Activated CD4-positive, alpha-beta memory T cell treated with anti-CD3 and anti-CD28 coated beads, Interleukin-2, amount 10 ng/mL, durations not matched to agents 7 days and 5 days (primary cell): Measurements from ENCODE around the gene TTC33. TPM values are rescaled to one million over a fixed set of nuclear protein-coding genes. Genes with fewer than 3 reads are reported as not detected.
A peak's percentile ranks its signal among the peaks of the same experiment; 100 is the strongest.

ENCODE experiments used
- CTCF ChIA-PET: fragments of 350-600 bp; sonication (Branson Sonifier 250); formaldehyde crosslinking; loops from one replicate; lab custom pipeline; 2021; ENCODE audit warnings: antibody characterized with exemption, inconsistent platforms; lab: Charles Lee
- POLR2A ChIA-PET: fragments of 350-600 bp; sonication (Branson Sonifier 250); formaldehyde crosslinking; loops from one replicate; lab custom pipeline; 2021; ENCODE audit warnings: antibody characterized with exemption; lab: Charles Lee
- DNase-seq: peaks from one replicate; pipeline ENCODE4 v3.0.0-alpha.2; 2020
- H3K27ac Mint-ChIP-seq: one replicate; pipeline ENCODE4 v1.8.0; 2021; ENCODE audit warnings: mild to moderate bottlenecking, mixed read lengths
- H3K27me3 Mint-ChIP-seq: one replicate; pipeline ENCODE4 v1.8.0; 2021; ENCODE audit warnings: mixed read lengths
- H3K36me3 Mint-ChIP-seq: one replicate; pipeline ENCODE4 v1.8.0; 2021; ENCODE audit warnings: low read depth, mixed read lengths
- H3K4me1 Mint-ChIP-seq: one replicate; pipeline ENCODE4 v1.8.0; 2021; ENCODE audit warnings: mixed read lengths
- H3K4me3 Mint-ChIP-seq: one replicate; pipeline ENCODE4 v1.8.0; 2021; ENCODE audit warnings: mild to moderate bottlenecking, mixed read lengths
- H3K9me3 Mint-ChIP-seq: one replicate; pipeline ENCODE4 v1.8.0; 2021; ENCODE audit warnings: mixed read lengths
- total RNA-seq, 2 experiments: library from RNA; stranded (reverse); gene quantifications; one replicate each; pipeline ENCODE4 v1.2.3, GENCODE V29; 2021

Gene TTC33
- total RNA-seq, 2 experiments from 2014 or later: 19.6 to 19.9 TPM

DNA sequence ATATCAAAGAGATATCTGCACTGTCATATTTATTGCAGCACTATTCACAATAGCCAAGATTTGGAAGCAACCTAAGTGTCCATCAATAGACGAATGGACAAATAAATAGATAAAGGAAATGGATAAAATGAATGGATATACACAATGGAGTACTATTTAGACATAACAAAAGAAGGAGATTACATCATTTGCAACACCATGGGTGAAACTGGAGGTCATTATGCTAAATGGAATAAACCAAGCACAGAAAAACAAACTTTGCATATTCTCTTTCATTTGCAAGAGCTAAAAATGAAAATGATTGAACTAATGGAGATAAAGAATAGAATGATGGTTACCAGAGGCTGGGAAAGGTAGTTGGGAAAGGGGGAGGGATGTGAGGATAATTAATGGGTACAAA is 231.1 kb downstream of the TTC33 start:
- ChIA-PET CTCF (no interaction called here), POLR2A (no interaction called here)
- Mint-ChIP-seq H3K27me3 (peaks cover 1% of the 10 kb centered on the region), H3K4me1 (peaks cover 7% of the 10 kb centered on the region), H3K4me3 (no peak overlapping the region), H3K27ac (no peak overlapping the region), H3K36me3 (peaks cover 9% of the 10 kb centered on the region), H3K9me3 (no peaks in the 10 kb centered on the region)
- DNase-seq: no peak

DNA sequence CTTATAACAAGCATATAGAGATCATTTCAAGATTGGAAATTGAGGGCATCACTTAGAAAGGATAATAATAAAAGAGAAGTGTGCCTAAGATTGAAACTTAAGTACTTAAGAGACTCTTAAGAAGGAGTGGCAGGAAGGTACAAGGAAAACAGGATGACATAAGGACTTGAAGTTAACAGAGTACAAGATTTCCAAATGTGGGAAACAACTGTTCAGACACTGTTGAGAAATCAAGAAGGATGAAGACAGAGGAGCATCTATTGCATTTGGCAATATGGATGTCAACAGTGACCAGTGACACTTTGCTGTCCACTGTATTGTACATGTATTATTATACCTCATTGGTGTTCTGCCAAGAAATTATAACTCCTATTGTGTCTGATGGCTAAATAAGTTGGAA is 233.8 kb downstream of the TTC33 start:
- H3K4me3 Mint-ChIP-seq: no peak overlapping the region
- peaks cover 1% of the 10 kb centered on the region for H3K27me3 Mint-ChIP-seq
- H3K36me3 Mint-ChIP-seq: peaks cover 20% of the 10 kb centered on the region
- CTCF ChIA-PET: no interaction called here
- peaks cover 12% of the 10 kb centered on the region for H3K4me1 Mint-ChIP-seq
- no peak overlapping the region for H3K27ac Mint-ChIP-seq
- peaks cover 7% of the 10 kb centered on the region for H3K9me3 Mint-ChIP-seq
- no peak for DNase-seq
- POLR2A ChIA-PET: no interaction called here

DNA sequence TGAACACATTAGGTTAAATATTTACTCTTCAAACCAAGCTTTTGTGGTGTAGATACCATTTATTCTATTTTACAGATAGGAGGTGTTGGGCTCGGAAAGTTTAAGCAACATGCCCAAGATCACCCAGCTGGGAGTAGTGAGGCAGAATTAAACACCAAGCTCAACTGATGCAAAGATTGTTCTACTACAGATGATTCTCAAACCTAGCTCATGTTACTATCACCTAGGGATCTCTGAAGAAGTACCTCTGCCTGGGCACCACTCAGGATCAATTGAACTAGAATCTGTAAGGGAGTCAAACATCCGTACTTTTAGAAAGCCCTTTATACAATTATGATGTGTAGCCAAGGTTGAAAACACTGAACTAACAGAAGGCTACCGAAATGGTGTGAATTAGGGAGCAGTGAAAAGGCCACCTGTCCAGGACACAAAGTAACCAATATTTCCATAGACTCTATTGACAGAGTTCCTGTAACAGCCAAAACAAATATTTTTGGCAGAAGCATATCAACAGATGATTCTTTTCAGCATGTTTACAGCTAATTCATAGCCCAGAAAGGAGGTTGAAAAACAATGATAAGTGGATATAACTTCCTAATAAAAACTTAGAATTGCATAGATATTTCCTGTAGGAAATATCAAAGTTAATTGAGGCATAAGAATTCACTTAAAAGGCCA is 234.5 kb downstream of the TTC33 start:
- ChIA-PET CTCF (no interaction called here), POLR2A (no interaction called here)
- Mint-ChIP-seq H3K27ac (no peak overlapping the region), H3K36me3 (peaks cover 24% of the 10 kb centered on the region), H3K27me3 (peaks cover 1% of the 10 kb centered on the region), H3K4me3 (no peak overlapping the region), H3K4me1 (peaks cover 14% of the 10 kb centered on the region), H3K9me3 (peaks cover 9% of the 10 kb centered on the region)
- no peak for DNase-seq

DNA sequence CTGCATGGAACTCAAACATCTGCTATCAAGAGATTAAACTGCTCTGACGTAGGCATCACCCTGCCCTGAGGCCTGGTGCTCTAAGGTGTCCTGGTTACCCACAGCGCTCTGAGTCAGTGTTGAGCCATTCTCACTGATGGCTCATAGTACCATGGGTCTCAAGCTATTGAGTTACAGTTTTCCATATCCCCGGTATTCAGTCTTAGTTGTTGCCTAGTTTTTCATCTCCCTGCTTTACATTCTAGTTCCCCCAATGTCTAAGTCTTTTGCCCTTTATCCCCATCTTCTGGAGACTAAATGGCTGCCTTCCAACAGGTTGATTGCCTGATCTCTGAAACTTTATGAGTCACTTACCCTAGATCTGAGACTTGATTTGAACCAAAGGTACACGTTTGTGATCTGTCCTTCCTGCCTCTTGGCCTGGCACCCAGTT is 237.3 kb downstream of the TTC33 start:
- H3K4me3 Mint-ChIP-seq: no peak overlapping the region
- ChIA-PET POLR2A (no interaction called here), CTCF (interaction anchor here (1.2 kb wide), 1 partner anchor 166 kb away, joined by 4 read pairs; no protein-coding TSS in a partner anchor)
- peaks cover 10% of the 10 kb centered on the region for H3K9me3 Mint-ChIP-seq
- H3K4me1 Mint-ChIP-seq: peaks cover 36% of the 10 kb centered on the region
- DNase-seq: no peak
- peaks cover 29% of the 10 kb centered on the region for H3K36me3 Mint-ChIP-seq
- no peak overlapping the region for H3K27ac Mint-ChIP-seq
- no peaks in the 10 kb centered on the region for H3K27me3 Mint-ChIP-seq

DNA sequence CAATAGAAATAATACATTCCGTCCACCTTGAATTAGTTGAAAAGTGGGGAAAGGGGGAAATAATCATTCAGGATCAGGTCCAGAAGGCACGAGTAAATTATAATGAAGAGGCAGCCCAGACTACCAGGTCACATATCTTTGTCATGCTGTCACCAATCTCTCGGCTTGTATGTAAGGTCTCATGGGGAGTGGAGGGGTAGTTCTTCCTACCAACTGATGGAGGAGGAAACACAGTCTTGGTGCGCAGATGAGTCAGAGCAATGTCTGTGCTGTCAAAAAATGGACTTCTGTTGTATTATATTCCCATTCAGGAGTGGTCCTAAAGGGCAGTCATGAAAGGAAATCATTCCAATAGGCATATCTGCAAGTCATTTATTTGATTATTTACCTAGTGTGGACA is 240.3 kb downstream of the TTC33 start:
- ChIA-PET CTCF (no interaction called here), POLR2A (interaction anchor here (0.6 kb wide), 1 partner anchor 134 kb away, joined by 3 read pairs; no protein-coding TSS in a partner anchor)
- no peaks in the 10 kb centered on the region for H3K27me3 Mint-ChIP-seq
- peaks cover 10% of the 10 kb centered on the region for H3K9me3 Mint-ChIP-seq
- no peak for DNase-seq
- no peak overlapping the region for H3K4me3 Mint-ChIP-seq
- peaks cover 29% of the 10 kb centered on the region for H3K36me3 Mint-ChIP-seq
- H3K4me1 Mint-ChIP-seq: peaks cover 32% of the 10 kb centered on the region
- no peak overlapping the region for H3K27ac Mint-ChIP-seq

DNA sequence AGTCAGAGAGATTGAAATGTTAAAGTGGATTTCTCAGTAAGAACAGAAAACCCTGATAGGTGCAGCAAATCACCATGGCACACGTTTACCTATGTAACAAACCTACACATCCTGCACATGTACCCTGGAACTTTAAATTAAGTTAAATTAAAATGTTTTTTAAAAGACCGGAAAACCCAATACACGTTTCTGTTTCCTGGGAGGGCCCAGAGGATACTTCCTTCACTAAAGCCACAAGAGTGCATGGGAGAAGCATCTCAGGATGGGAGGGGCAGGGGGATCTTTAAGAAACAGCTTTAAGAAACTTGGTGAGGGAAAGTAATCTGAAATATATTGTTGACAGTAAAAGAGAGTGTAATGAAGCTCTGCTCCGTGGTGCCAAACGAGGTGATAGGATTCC is 240.8 kb downstream of the TTC33 start:
- peaks cover 10% of the 10 kb centered on the region for H3K9me3 Mint-ChIP-seq
- no peak for DNase-seq
- ChIA-PET CTCF (no interaction called here), POLR2A (no interaction called here)
- peaks cover 32% of the 10 kb centered on the region for H3K4me1 Mint-ChIP-seq
- H3K27me3 Mint-ChIP-seq: no peaks in the 10 kb centered on the region
- peaks cover 29% of the 10 kb centered on the region for H3K36me3 Mint-ChIP-seq
- peak overlapping the region; percentile 31 for H3K27ac Mint-ChIP-seq
- no peak overlapping the region for H3K4me3 Mint-ChIP-seq

DNA sequence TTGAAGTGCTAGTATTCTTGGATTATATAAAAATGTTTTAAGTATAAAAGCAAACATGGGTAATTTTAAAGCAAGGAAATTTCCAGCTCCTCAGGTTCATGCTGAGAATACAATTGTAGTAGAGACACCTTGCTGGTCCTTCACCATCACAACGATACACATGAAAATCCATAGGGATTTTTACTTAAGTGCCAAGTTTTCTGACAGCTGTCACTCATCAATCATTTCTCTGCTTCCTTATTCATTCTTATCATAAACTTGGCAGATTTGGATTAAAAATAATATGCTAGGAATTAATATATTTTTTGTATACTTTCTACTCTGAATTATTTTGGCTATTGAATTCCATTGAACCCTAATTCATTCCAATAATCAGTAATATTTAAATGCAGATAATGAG is 244.0 kb downstream of the TTC33 start:
- ChIA-PET POLR2A (no interaction called here), CTCF (no interaction called here)

DNA sequence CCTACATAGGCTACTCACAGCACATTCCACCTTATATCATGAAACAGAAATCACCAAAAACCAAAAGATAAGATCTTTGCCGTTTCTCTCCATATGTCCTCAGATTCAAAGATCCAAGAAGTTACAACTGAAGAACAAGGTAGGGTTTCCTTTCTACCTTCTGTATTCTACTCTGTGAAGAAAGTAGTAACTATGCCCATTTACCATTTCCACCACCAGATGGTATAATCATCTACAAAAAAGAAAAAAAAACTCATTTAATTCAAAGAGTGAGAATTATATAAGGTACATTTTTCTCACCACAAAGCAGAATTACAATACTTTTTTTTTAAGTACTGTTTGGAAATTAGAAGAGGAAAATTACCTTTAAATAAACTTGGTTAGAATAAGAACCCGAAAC is 248.7 kb downstream of the TTC33 start:
- Mint-ChIP-seq H3K4me3 (no peak overlapping the region), H3K36me3 (peaks cover 3% of the 10 kb centered on the region), H3K4me1 (peaks cover 6% of the 10 kb centered on the region), H3K27ac (no peak overlapping the region), H3K27me3 (no peaks in the 10 kb centered on the region), H3K9me3 (no peaks in the 10 kb centered on the region)
- POLR2A ChIA-PET: no interaction called here
- CTCF ChIA-PET: interaction anchor here (0.8 kb wide), 1 partner anchor 177 kb away, joined by 3 read pairs; no protein-coding TSS in a partner anchor
- no peak for DNase-seq

More for the DNA sequence above, 244.0 kb downstream of the TTC33 start:
- peaks cover 26% of the 10 kb centered on the region for H3K4me1 Mint-ChIP-seq
- peaks cover 2% of the 10 kb centered on the region for H3K9me3 Mint-ChIP-seq
- H3K27ac Mint-ChIP-seq: no peak overlapping the region
- H3K36me3 Mint-ChIP-seq: peaks cover 16% of the 10 kb centered on the region
- no peak for DNase-seq
- H3K4me3 Mint-ChIP-seq: no peak overlapping the region
- H3K27me3 Mint-ChIP-seq: no peaks in the 10 kb centered on the region

DNA sequence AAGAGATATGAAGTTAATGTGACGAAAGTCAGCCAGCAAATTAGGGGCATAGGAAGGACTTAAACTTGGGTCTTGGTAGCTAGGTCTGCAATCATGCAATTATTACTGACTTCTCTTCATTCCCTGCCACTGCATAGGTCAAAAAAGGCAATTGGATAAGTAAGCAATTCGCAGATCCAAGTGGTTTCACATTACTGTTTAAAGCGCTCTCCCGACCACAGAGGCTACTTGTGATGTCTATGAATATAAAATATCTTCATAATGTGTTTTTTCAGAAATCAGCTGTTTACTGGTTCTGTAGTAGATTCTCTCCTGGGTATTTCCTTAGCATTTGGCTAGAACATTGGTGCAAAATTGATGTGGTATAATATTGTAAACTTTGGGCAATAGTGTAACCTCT is 250.7 kb downstream of the TTC33 start:
- no peaks in the 10 kb centered on the region for H3K27me3 Mint-ChIP-seq
- DNase-seq: no peak
- POLR2A ChIA-PET: no interaction called here
- CTCF ChIA-PET: interaction anchor here (1.0 kb wide), 1 partner anchor 556 kb away, joined by 3 read pairs; no protein-coding TSS in a partner anchor
- peaks cover 6% of the 10 kb centered on the region for H3K4me1 Mint-ChIP-seq
- H3K4me3 Mint-ChIP-seq: no peak overlapping the region
- no peaks in the 10 kb centered on the region for H3K36me3 Mint-ChIP-seq
- H3K9me3 Mint-ChIP-seq: no peaks in the 10 kb centered on the region
- no peak overlapping the region for H3K27ac Mint-ChIP-seq

DNA sequence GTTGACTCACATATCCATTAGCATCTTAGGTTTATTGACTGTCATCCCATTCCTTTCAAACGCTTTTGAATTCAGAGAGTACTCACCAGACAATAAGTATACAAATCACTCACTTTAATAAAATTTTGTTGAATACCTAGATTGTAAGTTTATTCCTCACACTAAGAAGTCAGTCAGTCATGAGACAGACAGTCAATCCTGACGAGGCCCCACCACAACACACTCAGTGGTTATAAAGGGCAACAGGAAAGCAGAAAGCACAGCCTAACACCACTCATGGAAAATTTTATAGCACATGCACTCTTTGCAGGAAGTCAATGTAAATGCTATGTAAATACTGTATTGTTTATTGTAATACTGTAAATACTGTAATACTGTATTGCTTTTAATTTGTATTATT is 252.3 kb downstream of the TTC33 start:
- Mint-ChIP-seq H3K4me1 (peaks cover 6% of the 10 kb centered on the region), H3K36me3 (no peaks in the 10 kb centered on the region), H3K4me3 (no peak overlapping the region), H3K27ac (no peak overlapping the region), H3K27me3 (no peaks in the 10 kb centered on the region), H3K9me3 (no peaks in the 10 kb centered on the region)
- POLR2A ChIA-PET: no interaction called here
- DNase-seq: no peak
- CTCF ChIA-PET: no interaction called here

DNA sequence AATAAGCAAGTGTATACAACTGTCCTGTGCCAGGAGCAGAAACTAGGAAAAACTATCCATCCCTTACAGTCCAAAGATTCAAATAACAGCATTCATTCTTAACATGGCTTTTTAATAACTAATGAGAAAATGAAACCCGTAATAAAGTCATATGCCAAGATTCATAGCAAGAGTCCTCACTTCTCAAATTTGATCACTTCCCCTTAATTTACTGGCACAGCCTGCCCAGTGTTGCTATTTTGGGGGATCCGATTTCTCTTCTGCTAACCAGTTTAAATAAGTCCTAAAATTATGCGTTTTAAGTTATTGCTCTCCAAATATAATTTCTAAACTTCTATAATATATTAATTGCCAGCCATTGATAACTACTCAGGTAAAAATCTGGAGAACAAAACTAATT is 253.0 kb downstream of the TTC33 start:
- no peak overlapping the region for H3K27ac Mint-ChIP-seq
- CTCF ChIA-PET: no interaction called here
- no peak overlapping the region for H3K4me3 Mint-ChIP-seq
- no peak for DNase-seq
- no peaks in the 10 kb centered on the region for H3K9me3 Mint-ChIP-seq
- H3K4me1 Mint-ChIP-seq: peaks cover 6% of the 10 kb centered on the region
- POLR2A ChIA-PET: no interaction called here
- no peaks in the 10 kb centered on the region for H3K36me3 Mint-ChIP-seq
- H3K27me3 Mint-ChIP-seq: no peaks in the 10 kb centered on the region

DNA sequence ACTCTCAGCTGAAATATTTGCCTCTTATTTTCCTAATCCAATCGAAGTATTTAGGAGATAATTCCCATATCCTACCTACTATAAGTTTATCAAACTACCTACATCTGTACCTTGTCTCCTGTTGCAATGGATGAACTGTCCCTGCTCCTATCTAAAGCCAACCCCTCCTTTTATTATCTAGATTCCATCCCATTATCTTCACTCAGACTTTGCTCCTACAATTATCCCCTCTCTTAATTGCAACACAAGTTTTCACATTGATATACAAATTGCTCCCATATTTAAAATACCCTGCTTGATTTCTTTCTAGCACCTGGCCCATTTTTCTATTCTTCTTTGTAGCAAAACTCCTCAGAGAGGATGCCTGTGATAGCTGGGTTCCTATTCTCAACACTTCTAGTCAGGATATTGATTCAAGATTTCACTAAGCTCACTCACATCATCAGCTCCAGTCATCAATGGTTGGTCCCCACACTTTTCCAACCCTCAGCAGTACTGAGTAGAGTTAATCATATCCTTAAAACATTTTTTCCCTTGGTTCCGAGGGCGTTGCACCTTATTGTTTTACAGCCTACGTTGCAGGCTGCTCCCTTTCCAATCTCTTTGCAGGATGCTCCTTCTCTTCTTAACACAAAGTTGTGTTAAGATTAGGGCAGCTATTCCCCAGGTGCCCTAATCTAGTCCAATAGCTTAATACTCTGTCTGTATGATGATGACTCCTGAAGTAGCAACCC is 253.9 kb downstream of the TTC33 start:
- CTCF ChIA-PET: no interaction called here
- no peak for DNase-seq
- POLR2A ChIA-PET: interaction anchor here (0.8 kb wide), 1 partner anchor 10 kb away, joined by 3 read pairs; no protein-coding TSS in a partner anchor
- no peaks in the 10 kb centered on the region for H3K27me3 Mint-ChIP-seq
- no peaks in the 10 kb centered on the region for H3K36me3 Mint-ChIP-seq
- no peaks in the 10 kb centered on the region for H3K9me3 Mint-ChIP-seq
- no peak overlapping the region for H3K27ac Mint-ChIP-seq
- H3K4me1 Mint-ChIP-seq: peaks cover 4% of the 10 kb centered on the region
- H3K4me3 Mint-ChIP-seq: no peak overlapping the region

DNA sequence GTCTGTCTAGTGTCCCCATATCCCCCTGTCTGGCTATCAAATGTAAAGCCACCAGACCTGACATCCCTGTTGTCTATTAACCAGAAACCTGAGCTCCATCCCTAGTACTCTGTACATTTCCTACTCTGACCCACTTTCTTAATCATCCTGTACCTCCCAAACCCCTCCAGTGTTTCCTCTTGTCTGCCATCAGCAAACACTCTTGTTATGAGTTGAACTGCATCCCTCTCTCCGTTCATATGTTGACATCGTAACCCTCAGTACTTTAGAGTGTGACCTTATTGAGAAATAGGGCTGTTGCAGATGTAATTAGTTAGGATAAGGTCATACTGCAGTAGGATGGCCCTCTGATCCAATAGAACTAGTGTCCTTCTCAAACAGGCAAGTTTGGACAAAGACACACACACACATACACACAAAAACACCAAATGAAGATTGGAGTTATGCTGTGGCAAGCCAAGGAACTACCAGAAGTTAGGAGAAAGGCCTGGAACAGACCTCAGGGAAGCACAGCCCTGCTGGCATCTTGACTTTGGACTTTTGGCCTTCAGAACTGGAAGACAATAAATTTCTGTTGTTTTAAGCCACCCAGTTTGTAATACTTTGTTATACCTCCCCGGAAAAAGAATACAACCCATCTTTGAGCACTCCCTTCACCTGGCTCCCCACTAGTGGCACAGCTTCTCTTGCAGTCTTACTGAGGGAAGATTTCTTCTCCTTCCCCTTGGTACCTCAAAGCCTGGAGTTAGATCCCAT is 256.1 kb downstream of the TTC33 start:
- Mint-ChIP-seq H3K27ac (no peak overlapping the region), H3K4me3 (no peak overlapping the region), H3K36me3 (no peaks in the 10 kb centered on the region), H3K4me1 (peaks cover 8% of the 10 kb centered on the region), H3K9me3 (peaks cover 2% of the 10 kb centered on the region), H3K27me3 (no peaks in the 10 kb centered on the region)
- POLR2A ChIA-PET: no interaction called here
- DNase-seq: no peak
- CTCF ChIA-PET: no interaction called here
